Prostate gland (tissue), 2 donors: Measurements from ENCODE around the gene CACNA1S. TPM values are rescaled to one million over a fixed set of nuclear protein-coding genes. Genes with fewer than 3 reads are reported as not detected.

Experiments
- DNase-seq: peaks from one replicate; pipeline ENCODE4 v3.0.0-alpha.2; 2019; ENCODE audit warnings: low spot score
- H3K27ac ChIP-seq, 2 donors: fragments of 200-600 bp; sonication (generic); 2 replicates each; pipeline ENCODE4 v1.5.1; 2017 to 2019
- H3K27me3 ChIP-seq: fragments of 200-600 bp; sonication (generic); replicated peaks from 2 replicates; pipeline ENCODE4 v1.5.1; 2019; ENCODE audit not compliant: insufficient read depth
- H3K36me3 ChIP-seq, 2 donors: fragments of 200-600 bp; sonication (generic); 1 replicate in 1 of 2; 2 replicates in 1 of 2; pipeline versions ENCODE4 v1.5.1 to v1.8.1; 2017 to 2019
- H3K4me1 ChIP-seq: fragments of 200-600 bp; sonication (generic); replicated peaks from 2 replicates; pipeline ENCODE4 v1.5.1; 2019
- H3K4me3 ChIP-seq, 2 donors: fragments of 200-600 bp; sonication (generic); 2 replicates each; pipeline ENCODE4 v1.5.1; 2017 to 2019
- H3K9me3 ChIP-seq: fragments of 200-600 bp; sonication (generic); 2 replicates; pipeline ENCODE4 v1.5.1; 2017
- POLR2A ChIP-seq: fragments of 450-650 bp; IDR thresholded peaks from one replicate; pipeline ENCODE4 v1.6.1; 2016; ENCODE audit warnings: antibody characterized with exemption, mild to moderate bottlenecking
- POLR2AphosphoS5 ChIP-seq: sonication (generic); formaldehyde crosslinking; IDR thresholded peaks from one replicate; pipeline ENCODE4 v1.6.1; 2017; ENCODE audit warnings: antibody characterized with exemption
- WGBS: methylation state at CpG from one replicate; pipeline ENCODE4 v1.1.5; 2018; 5-methylcytosine and 5-hydroxymethylcytosine counted together
- intact Hi-C: fragments of 100-400 bp; cut with DNase I; formaldehyde crosslinking; loops from one replicate; pipeline ENCODE4 v1.14.2; 2022
- total RNA-seq, 2 donors: library from RNA; depleted of rRNA; stranded (reverse); fragments of >200 nt; gene quantifications; one replicate each; pipeline ENCODE4 v1.1.0, GENCODE V29; 2016
- TF ChIP-seq, protein P1 (sequence below), 4 experiments: fragments of 200-600 bp in 2 of 4; fragments of 450-650 bp in 2 of 4; sonication (generic) in 2 of 4; IDR thresholded peaks; 1 replicate in 3 of 4; 2 replicates in 1 of 4; pipeline ENCODE4 v1.5.1; 2016 to 2019; ENCODE audit warnings: antibody characterized with exemption in 4 of 4, mild to moderate bottlenecking in 2 of 4, moderate library complexity in 2 of 4

Gene CACNA1S
- total RNA-seq, 2 donors from 2014 or later = 0.55 TPM; not detected in 1

GRCh38 chr1:201039418-201039817, 72.8 kb downstream of the CACNA1S start:
- WGBS = 88% methylated on average over 2 of the region's 2 CpGs
- no peaks in the 10 kb centered on the region for H3K36me3 ChIP-seq
- H3K4me3 ChIP-seq = no peak overlapping the region
- TF ChIP-seq POLR2A = no peak
- TF ChIP-seq, protein P1, sequence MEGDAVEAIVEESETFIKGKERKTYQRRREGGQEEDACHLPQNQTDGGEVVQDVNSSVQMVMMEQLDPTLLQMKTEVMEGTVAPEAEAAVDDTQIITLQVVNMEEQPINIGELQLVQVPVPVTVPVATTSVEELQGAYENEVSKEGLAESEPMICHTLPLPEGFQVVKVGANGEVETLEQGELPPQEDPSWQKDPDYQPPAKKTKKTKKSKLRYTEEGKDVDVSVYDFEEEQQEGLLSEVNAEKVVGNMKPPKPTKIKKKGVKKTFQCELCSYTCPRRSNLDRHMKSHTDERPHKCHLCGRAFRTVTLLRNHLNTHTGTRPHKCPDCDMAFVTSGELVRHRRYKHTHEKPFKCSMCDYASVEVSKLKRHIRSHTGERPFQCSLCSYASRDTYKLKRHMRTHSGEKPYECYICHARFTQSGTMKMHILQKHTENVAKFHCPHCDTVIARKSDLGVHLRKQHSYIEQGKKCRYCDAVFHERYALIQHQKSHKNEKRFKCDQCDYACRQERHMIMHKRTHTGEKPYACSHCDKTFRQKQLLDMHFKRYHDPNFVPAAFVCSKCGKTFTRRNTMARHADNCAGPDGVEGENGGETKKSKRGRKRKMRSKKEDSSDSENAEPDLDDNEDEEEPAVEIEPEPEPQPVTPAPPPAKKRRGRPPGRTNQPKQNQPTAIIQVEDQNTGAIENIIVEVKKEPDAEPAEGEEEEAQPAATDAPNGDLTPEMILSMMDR (IDR thresholded peaks at IDR 0.05) = no peak
- no peak for TF ChIP-seq POLR2AphosphoS5
- intact Hi-C loops = no loop called here
- no peaks in the 10 kb centered on the region for H3K27me3 ChIP-seq
- DNase-seq = no peak
- H3K9me3 ChIP-seq = no peaks in the 10 kb centered on the region
- H3K27ac ChIP-seq = no peak overlapping the region
- H3K4me1 ChIP-seq = no peaks in the 10 kb centered on the region

- WGBS = 89% methylated on average over 10 of the region's 10 CpGs
- intact Hi-C loops = no loop called here
These were observed 73.9 kb downstream of the CACNA1S start for GRCh38 chr1:201038186-201038876.

DNA sequence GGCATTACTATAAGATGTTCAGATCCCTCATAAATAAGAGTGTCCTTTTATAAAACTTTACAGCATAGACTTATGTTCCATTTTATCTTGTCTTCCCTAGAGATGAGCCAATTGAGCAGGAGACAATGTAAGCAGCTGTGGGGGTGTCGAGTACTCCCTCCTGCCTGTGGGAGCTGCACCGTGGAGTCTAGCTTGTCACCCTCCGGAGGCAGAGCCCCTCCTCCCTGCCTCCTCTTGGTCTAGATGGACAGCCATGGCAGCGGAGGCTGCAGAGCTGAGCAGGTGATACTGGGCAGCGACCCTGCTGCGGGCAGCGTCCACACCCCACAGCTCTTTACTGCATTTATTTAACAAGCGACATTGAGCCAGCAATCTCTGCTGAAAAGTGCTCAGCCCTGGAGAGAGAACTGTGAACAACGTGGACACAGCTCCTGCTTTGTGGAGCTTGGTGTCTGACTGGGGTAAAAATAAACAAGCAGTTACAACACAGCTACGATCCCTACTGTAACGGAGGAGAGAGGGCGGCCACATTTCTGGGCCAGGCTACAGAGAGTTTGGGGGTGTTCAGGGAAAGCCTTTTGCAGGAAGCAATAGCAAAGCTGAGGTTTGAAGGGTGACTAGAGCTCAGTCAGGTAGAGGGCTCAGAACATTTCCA, 75.9 kb downstream of the CACNA1S start:
- Histone ChIP-seq H3K27ac (no peak overlapping the region), H3K36me3 (no peaks in the 10 kb centered on the region), H3K4me3 (no peak overlapping the region), H3K9me3 (no peaks in the 10 kb centered on the region), H3K27me3 (no peaks in the 10 kb centered on the region), H3K4me1 (no peaks in the 10 kb centered on the region)
- no peak for DNase-seq
- 24% methylated on average over 12 of the region's 12 CpGs for WGBS
- TF ChIP-seq, protein P1 (IDR thresholded peaks at IDR 0.05) = no peak
- TF ChIP-seq POLR2A (no peak), POLR2AphosphoS5 (no peak)
- intact Hi-C loops = no loop called here

More at GRCh38 chr1:201038186-201038876, 73.9 kb downstream of the CACNA1S start:
- H3K4me3 ChIP-seq = no peak overlapping the region
- H3K27ac ChIP-seq = no peak overlapping the region
- TF ChIP-seq POLR2AphosphoS5 (no peak), POLR2A (no peak)
- TF ChIP-seq, protein P1 (IDR thresholded peaks at IDR 0.05) = no peak
- H3K9me3 ChIP-seq = no peaks in the 10 kb centered on the region
- H3K27me3 ChIP-seq = no peaks in the 10 kb centered on the region
- no peak for DNase-seq
- H3K36me3 ChIP-seq = no peaks in the 10 kb centered on the region
- H3K4me1 ChIP-seq = no peaks in the 10 kb centered on the region

- no peaks in the 10 kb centered on the region for H3K4me1 ChIP-seq
- no peak overlapping the region for H3K4me3 ChIP-seq
- 75% methylated on average over 4 of the region's 4 CpGs for WGBS
- intact Hi-C loops = no loop called here
- H3K9me3 ChIP-seq = no peaks in the 10 kb centered on the region
- no peaks in the 10 kb centered on the region for H3K27me3 ChIP-seq
- H3K27ac ChIP-seq = no peak overlapping the region
- H3K36me3 ChIP-seq = no peaks in the 10 kb centered on the region
- no peak for TF ChIP-seq POLR2A
- no peak for DNase-seq
These were observed 77.6 kb downstream of the CACNA1S start for GRCh38 chr1:201034671-201035070.

DNA sequence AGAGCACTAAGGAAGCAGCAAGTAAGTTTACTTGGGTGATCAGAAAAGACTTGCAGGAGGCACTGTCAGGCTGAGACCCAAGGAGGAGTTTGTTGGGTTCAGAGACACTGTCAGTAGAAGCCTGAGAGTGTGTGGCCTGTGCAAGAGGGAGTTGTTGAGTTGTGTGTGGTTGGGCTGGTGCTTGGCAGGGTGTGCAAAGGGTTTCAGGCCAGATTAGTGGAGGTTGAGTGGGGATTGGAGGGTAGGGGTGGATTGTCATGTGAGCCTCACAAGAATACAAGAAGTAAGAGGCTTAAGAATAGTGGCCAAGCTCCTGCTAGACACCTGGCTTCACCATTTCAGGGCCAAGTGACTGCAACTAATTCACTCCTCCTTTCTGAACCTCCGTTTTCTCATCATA, 79.8 kb downstream of the CACNA1S start:
- TF ChIP-seq, protein P1 (IDR thresholded peaks at IDR 0.05) = no peak
- TF ChIP-seq POLR2AphosphoS5 (no peak), POLR2A (no peak)
- Histone ChIP-seq H3K27me3 (no peaks in the 10 kb centered on the region), H3K4me3 (no peak overlapping the region), H3K9me3 (no peaks in the 10 kb centered on the region), H3K27ac (no peak overlapping the region), H3K36me3 (no peaks in the 10 kb centered on the region), H3K4me1 (no peaks in the 10 kb centered on the region)
- intact Hi-C loops = no loop called here
- 86% methylated on average over 1 of the region's 1 CpG for WGBS
- no peak for DNase-seq
